ENCODE results near the gene EIF4B. TPM values are rescaled to one million over a fixed set of nuclear protein-coding genes. Genes with fewer than 3 reads are reported as not detected.

EIF4B gene
- total and polyA plus RNA-seq, 2 of the 13 experiments (the other 11 are each of a cell fraction or from before 2014, with no cell fraction given) = 416 to 548 TPM

DNA sequence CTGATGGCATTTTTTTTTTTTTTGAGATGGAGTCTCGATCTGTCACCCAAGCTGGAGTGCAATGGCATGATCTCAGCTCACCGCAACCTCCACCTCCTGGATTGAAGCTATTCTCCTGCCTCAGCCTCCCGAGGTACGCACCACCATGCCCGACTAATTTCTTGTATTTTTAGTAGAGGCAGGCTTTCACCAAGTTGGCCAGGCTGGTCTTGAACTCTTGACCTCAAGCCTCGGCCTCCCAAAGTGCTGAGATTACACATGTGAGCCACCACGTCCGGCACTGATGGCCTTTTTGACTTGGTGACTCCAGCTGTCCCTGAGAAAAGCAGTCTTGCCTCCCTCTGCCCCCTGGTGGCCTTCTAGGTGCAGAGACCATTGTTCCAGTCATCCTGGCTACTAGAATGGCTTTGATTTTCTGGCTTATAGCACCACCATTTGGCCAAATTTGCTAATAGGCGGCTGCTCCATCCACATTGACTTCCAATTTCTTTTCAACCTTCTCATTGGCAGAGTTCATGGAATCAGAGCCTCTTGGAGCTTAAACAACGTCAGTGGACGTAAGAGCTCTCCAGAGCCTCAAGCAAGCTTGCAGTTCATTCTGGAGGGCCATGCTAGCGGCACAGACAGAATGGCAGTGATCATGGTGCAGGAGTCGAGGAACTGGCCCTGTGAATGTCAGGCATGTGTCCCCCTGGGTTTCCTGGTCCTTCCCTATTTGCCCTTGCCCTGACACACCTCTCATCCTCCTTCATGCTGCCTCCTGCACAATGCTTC is 25.4 kb upstream of the EIF4B start (continued):
- TF ChIP-seq, protein P1, sequence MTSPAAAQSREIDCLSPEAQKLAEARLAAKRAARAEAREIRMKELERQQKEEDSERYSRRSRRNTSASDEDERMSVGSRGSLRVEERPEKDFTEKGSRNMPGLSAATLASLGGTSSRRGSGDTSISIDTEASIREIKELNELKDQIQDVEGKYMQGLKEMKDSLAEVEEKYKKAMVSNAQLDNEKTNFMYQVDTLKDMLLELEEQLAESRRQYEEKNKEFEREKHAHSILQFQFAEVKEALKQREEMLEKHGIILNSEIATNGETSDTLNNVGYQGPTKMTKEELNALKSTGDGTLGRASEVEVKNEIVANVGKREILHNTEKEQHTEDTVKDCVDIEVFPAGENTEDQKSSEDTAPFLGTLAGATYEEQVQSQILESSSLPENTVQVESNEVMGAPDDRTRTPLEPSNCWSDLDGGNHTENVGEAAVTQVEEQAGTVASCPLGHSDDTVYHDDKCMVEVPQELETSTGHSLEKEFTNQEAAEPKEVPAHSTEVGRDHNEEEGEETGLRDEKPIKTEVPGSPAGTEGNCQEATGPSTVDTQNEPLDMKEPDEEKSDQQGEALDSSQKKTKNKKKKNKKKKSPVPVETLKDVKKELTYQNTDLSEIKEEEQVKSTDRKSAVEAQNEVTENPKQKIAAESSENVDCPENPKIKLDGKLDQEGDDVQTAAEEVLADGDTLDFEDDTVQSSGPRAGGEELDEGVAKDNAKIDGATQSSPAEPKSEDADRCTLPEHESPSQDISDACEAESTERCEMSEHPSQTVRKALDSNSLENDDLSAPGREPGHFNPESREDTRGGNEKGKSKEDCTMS (CRISPR knock-in tag; conservative IDR thresholded peaks at IDR 0.05) = no peak
- TF ChIP-seq, protein P2, sequence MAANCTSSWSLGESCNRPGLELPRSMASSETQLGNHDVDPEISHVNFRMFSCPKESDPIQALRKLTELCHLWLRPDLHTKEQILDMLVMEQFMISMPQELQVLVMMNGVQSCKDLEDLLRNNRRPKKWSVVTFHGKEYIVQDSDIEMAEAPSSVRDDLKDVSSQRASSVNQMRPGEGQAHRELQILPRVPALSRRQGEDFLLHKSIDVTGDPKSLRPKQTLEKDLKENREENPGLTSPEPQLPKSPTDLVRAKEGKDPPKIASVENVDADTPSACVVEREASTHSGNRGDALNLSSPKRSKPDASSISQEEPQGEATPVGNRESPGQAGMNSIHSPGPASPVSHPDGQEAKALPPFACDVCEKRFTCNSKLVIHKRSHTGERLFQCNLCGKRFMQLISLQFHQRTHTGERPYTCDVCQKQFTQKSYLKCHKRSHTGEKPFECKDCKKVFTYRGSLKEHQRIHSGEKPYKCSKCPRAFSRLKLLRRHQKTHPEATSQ (CRISPR knock-in tag; IDR thresholded peaks at IDR 0.05; ENCODE audit: borderline replicate concordance) = no peak
- TF ChIP-seq ASH2L (IDR thresholded peaks at IDR 0.05; ENCODE audit: insufficient read length, low read depth, low read length) = no peak
- TF ChIP-seq THAP11 (CRISPR knock-in tag; IDR thresholded peaks at IDR 0.05) = peak; percentile 40; the same call in 1 of the 2 replicates
- TF ChIP-seq, protein P3, sequence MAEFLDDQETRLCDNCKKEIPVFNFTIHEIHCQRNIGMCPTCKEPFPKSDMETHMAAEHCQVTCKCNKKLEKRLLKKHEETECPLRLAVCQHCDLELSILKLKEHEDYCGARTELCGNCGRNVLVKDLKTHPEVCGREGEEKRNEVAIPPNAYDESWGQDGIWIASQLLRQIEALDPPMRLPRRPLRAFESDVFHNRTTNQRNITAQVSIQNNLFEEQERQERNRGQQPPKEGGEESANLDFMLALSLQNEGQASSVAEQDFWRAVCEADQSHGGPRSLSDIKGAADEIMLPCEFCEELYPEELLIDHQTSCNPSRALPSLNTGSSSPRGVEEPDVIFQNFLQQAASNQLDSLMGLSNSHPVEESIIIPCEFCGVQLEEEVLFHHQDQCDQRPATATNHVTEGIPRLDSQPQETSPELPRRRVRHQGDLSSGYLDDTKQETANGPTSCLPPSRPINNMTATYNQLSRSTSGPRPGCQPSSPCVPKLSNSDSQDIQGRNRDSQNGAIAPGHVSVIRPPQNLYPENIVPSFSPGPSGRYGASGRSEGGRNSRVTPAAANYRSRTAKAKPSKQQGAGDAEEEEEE (CRISPR knock-in tag; IDR thresholded peaks at IDR 0.05; ENCODE audit: borderline replicate concordance) = no peak
- peak; percentile 48; the same call in 1 of the 2 replicates for TF ChIP-seq KAT7 (CRISPR knock-in tag; IDR thresholded peaks at IDR 0.05; ENCODE audit: borderline replicate concordance)
- TF ChIP-seq ZNF430 (CRISPR knock-in tag; IDR thresholded peaks at IDR 0.05) = 0 out of 2 replicates have a peak, but pooled peaks have one; percentile 19
- TF ChIP-seq, protein P4, sequence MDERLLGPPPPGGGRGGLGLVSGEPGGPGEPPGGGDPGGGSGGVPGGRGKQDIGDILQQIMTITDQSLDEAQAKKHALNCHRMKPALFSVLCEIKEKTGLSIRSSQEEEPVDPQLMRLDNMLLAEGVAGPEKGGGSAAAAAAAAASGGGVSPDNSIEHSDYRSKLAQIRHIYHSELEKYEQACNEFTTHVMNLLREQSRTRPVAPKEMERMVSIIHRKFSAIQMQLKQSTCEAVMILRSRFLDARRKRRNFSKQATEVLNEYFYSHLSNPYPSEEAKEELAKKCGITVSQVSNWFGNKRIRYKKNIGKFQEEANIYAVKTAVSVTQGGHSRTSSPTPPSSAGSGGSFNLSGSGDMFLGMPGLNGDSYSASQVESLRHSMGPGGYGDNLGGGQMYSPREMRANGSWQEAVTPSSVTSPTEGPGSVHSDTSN (CRISPR knock-in tag; IDR thresholded peaks at IDR 0.05) = no peak
- TF ChIP-seq, protein P5, sequence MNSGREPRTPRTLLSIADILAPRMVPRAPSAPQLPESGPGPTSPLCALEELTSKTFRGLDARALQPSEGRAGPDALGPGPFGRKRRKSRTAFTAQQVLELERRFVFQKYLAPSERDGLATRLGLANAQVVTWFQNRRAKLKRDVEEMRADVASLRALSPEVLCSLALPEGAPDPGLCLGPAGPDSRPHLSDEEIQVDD (CRISPR knock-in tag; IDR thresholded peaks at IDR 0.05; ENCODE audit: borderline replicate concordance) = no peak
- no peak; the same call in 1 of the 2 replicates for TF ChIP-seq YEATS4 (CRISPR knock-in tag; IDR thresholded peaks at IDR 0.05; ENCODE audit: borderline replicate concordance)
- TF ChIP-seq SCMH1 (CRISPR knock-in tag; IDR thresholded peaks at IDR 0.05; ENCODE audit: borderline replicate concordance) = no peak
- TF ChIP-seq, protein P6, sequence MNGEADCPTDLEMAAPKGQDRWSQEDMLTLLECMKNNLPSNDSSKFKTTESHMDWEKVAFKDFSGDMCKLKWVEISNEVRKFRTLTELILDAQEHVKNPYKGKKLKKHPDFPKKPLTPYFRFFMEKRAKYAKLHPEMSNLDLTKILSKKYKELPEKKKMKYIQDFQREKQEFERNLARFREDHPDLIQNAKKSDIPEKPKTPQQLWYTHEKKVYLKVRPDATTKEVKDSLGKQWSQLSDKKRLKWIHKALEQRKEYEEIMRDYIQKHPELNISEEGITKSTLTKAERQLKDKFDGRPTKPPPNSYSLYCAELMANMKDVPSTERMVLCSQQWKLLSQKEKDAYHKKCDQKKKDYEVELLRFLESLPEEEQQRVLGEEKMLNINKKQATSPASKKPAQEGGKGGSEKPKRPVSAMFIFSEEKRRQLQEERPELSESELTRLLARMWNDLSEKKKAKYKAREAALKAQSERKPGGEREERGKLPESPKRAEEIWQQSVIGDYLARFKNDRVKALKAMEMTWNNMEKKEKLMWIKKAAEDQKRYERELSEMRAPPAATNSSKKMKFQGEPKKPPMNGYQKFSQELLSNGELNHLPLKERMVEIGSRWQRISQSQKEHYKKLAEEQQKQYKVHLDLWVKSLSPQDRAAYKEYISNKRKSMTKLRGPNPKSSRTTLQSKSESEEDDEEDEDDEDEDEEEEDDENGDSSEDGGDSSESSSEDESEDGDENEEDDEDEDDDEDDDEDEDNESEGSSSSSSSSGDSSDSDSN (CRISPR knock-in tag; IDR thresholded peaks at IDR 0.05) = peak; percentile 61
- no peak for TF ChIP-seq ZBTB21 (CRISPR knock-in tag; IDR thresholded peaks at IDR 0.05)
- no peak for TF ChIP-seq LCORL (IDR thresholded peaks at IDR 0.05)
- TF ChIP-seq LCORL (CRISPR knock-in tag; IDR thresholded peaks at IDR 0.05) = peak; percentile 80; the same call in 1 of the 2 replicates
